Measurements from ENCODE around the gene ZDHHC8.

The ZDHHC8 gene

GRCh38 chr22:20096574-20097420, 34.8 kb upstream of the ZDHHC8 start:
- no peak for DNase-seq

GRCh38 chr22:20099099-20099711, 32.4 kb upstream of the ZDHHC8 start:
- no peak for DNase-seq

GRCh38 chr22:20101638-20102037, 30.0 kb upstream of the ZDHHC8 start:
- DNase-seq: no peak

- no peak for DNase-seq
Observed at GRCh38 chr22:20102203-20102780, 29.3 kb upstream of the ZDHHC8 start.

- DNase-seq: no peak
Observed at GRCh38 chr22:20105456-20106204, 26.0 kb upstream of the ZDHHC8 start.

GRCh38 chr22:20106205-20106848, 25.3 kb upstream of the ZDHHC8 start:
- DNase-seq: no peak

GRCh38 chr22:20106849-20107237, 24.8 kb upstream of the ZDHHC8 start:
- no peak for DNase-seq

GRCh38 chr22:20107471-20107901, 24.1 kb upstream of the ZDHHC8 start:
- DNase-seq: no peak

GRCh38 chr22:20107951-20108756, 23.4 kb upstream of the ZDHHC8 start:
- no peak for DNase-seq

- no peak for DNase-seq
Observed at GRCh38 chr22:20108757-20109230, 22.8 kb upstream of the ZDHHC8 start.

GRCh38 chr22:20109411-20110358, 21.9 kb upstream of the ZDHHC8 start:
- DNase-seq: no peak

- no peak for DNase-seq
Observed at GRCh38 chr22:20110359-20110985, 21.1 kb upstream of the ZDHHC8 start.

GRCh38 chr22:20111045-20111688, 20.4 kb upstream of the ZDHHC8 start:
- no peak for DNase-seq

GRCh38 chr22:20111689-20112622, 19.6 kb upstream of the ZDHHC8 start:
- DNase-seq: no peak

- no peak for DNase-seq
Observed at GRCh38 chr22:20112623-20113511, 18.7 kb upstream of the ZDHHC8 start.

GRCh38 chr22:20113551-20114310, 17.9 kb upstream of the ZDHHC8 start:
- DNase-seq: no peak
